BE2C (cell line): Measurements from ENCODE around the gene BCL11A.
"Not testable (repeated sequence)": the region's sequence is repeated elsewhere in the genome, so short reads cannot be mapped to it uniquely, and the experiment has no call there.

ENCODE experiments used
- DNase-seq: peaks from one replicate; pipeline ENCODE4 v3.0.0-alpha.2; 2020
- H3K27me3 ChIP-seq: fragments of 250-450 bp; sonication (Bioruptor Pico); 2 replicates; pipeline ENCODE4 v1.5.1; 2020; ENCODE audit warnings: mild to moderate bottlenecking
- H3K36me3 ChIP-seq: fragments of 250-450 bp; sonication (Bioruptor Pico); 2 replicates; pipeline ENCODE4 v1.5.1; 2020; ENCODE audit warnings: mild to moderate bottlenecking
- H3K4me1 ChIP-seq: fragments of 250-450 bp; sonication (Bioruptor Pico); 2 replicates; pipeline ENCODE4 v1.5.1; 2020
- H3K4me3 ChIP-seq: 2 replicates; pipeline ENCODE4 v1.5.1; 2011; ENCODE audit warnings: low read depth, low read length
- H3K9me3 ChIP-seq: fragments of 250-450 bp; sonication (Bioruptor Pico); 2 replicates; pipeline ENCODE4 v1.5.1; 2020
- TF ChIP-seq, protein P1 (sequence below): IDR thresholded peaks from 2 replicates; pipeline ENCODE4 v1.5.1; 2012; ENCODE audit warnings: mild to moderate bottlenecking, low read depth, low read length

BCL11A gene

DNA sequence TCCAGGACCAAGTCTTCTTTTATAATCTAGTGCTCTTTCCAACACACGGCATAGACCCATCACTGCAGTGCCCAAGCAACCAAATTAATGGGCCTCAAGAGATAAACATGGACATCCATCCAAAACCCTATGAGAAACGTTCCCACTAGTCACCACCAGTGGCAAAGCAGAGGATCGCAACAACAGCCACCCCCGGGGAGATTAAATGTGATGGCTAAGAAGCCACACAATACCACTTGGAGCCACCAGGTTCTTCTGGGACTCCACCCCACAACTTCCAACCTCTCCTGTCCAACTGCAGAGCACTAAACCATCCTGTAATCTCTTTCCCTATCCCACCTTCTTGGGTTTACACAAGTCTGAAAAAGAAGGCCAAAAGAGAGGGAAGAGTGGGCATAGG is 123.8 kb downstream of the BCL11A start:
- H3K36me3 ChIP-seq: no peaks in the 10 kb centered on the region
- H3K9me3 ChIP-seq: no peaks in the 10 kb centered on the region
- H3K4me3 ChIP-seq: no peak overlapping the region
- TF ChIP-seq, protein P1, sequence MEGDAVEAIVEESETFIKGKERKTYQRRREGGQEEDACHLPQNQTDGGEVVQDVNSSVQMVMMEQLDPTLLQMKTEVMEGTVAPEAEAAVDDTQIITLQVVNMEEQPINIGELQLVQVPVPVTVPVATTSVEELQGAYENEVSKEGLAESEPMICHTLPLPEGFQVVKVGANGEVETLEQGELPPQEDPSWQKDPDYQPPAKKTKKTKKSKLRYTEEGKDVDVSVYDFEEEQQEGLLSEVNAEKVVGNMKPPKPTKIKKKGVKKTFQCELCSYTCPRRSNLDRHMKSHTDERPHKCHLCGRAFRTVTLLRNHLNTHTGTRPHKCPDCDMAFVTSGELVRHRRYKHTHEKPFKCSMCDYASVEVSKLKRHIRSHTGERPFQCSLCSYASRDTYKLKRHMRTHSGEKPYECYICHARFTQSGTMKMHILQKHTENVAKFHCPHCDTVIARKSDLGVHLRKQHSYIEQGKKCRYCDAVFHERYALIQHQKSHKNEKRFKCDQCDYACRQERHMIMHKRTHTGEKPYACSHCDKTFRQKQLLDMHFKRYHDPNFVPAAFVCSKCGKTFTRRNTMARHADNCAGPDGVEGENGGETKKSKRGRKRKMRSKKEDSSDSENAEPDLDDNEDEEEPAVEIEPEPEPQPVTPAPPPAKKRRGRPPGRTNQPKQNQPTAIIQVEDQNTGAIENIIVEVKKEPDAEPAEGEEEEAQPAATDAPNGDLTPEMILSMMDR: no peak
- H3K4me1 ChIP-seq: no peaks in the 10 kb centered on the region; the same call in 1 of the 2 replicates
- no peaks in the 10 kb centered on the region for H3K27me3 ChIP-seq
- no peak for DNase-seq

DNA sequence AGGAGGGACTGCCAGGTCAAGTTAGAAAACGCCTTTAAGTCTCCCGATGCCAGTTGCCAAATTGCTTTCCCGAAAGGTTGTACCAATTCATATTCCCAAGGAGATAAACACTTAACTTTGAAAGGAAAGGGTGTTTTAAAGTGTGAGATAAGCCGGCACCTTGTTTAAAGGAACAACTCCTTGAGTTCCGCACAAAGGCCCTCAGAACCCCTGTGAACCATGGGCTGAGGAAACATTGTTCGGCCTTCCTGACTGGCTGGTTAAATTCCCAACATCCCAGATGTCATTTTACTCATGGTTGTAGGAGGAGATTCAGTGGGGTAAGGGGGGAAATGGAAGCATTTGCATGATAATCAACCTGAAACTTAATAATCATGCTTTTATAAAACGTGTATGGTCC is 126.6 kb downstream of the BCL11A start:
- H3K27me3 ChIP-seq: no peaks in the 10 kb centered on the region
- H3K36me3 ChIP-seq: no peaks in the 10 kb centered on the region
- no peak for DNase-seq
- H3K9me3 ChIP-seq: no peaks in the 10 kb centered on the region
- peaks cover 9% of the 10 kb centered on the region for H3K4me1 ChIP-seq
- H3K4me3 ChIP-seq: no peak overlapping the region
- TF ChIP-seq, protein P1: no peak

DNA sequence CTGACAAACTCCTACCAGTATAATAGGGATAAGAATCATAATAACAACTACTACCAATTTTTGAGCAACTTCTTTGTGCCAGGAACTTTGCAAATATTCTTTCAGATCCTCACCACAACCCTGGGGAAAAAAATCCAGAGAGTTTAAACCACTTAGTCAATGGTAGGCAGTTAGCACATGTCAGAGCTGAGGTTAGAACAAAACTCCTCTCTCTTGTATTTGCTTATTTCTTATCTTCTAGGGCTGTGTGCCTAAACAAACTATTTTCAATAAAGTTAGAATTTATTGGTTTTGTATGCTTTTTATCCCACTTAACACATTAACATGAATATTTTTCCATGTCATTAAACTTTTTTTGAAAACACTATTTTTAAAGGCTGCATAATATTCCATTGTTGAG is 127.1 kb downstream of the BCL11A start:
- DNase-seq: no peak
- no peak overlapping the region for H3K4me3 ChIP-seq
- TF ChIP-seq, protein P1: no peak
- H3K27me3 ChIP-seq: no peaks in the 10 kb centered on the region
- no peaks in the 10 kb centered on the region for H3K9me3 ChIP-seq
- H3K36me3 ChIP-seq: no peaks in the 10 kb centered on the region
- H3K4me1 ChIP-seq: peaks cover 9% of the 10 kb centered on the region

DNA sequence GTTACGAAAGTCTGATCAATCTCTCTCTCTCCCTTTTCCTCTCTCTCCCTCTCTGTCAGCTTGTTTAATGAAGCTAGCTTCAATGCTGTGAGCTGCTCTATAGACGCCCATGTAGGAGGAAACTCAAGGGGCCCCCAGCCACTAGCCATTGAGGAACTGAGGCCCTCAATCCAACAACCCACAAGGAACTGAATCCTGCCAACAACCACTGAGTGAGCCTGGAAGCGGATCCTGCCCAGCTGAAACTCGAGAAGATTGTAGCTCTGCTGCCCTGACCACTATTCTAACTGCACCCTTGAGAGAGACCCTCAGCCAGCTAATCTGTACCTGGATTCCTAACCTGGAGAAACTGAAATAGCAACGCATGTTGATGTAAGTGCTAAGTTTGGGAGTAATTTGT is 129.2 kb downstream of the BCL11A start:
- no peaks in the 10 kb centered on the region for H3K36me3 ChIP-seq
- no peak for DNase-seq
- H3K4me1 ChIP-seq: peaks cover 9% of the 10 kb centered on the region
- TF ChIP-seq, protein P1: no peak
- no peak overlapping the region for H3K4me3 ChIP-seq
- H3K27me3 ChIP-seq: no peaks in the 10 kb centered on the region
- no peaks in the 10 kb centered on the region for H3K9me3 ChIP-seq

DNA sequence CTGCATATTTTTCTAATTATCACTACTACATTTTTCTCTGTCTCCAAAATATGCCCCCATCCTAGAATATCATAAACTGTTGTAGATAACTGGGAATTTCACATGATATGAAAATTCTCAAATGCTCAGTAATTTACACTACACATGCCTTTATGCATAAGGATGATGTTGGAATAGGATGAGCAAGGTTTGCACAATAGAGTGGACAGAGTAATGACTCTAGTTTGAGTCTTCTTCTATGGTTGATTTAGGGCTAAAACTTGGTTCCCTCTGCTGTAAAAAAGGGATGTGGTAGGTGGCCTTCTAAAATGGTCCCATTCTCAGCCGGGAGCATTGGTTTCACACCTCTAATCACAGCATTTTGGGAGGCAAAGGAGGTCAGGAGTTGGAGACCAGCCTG is 129.9 kb downstream of the BCL11A start:
- TF ChIP-seq, protein P1: no peak
- Histone ChIP-seq H3K4me3 (no peak overlapping the region), H3K9me3 (no peaks in the 10 kb centered on the region), H3K4me1 (peaks cover 9% of the 10 kb centered on the region), H3K36me3 (no peaks in the 10 kb centered on the region), H3K27me3 (no peaks in the 10 kb centered on the region)
- no peak for DNase-seq

DNA sequence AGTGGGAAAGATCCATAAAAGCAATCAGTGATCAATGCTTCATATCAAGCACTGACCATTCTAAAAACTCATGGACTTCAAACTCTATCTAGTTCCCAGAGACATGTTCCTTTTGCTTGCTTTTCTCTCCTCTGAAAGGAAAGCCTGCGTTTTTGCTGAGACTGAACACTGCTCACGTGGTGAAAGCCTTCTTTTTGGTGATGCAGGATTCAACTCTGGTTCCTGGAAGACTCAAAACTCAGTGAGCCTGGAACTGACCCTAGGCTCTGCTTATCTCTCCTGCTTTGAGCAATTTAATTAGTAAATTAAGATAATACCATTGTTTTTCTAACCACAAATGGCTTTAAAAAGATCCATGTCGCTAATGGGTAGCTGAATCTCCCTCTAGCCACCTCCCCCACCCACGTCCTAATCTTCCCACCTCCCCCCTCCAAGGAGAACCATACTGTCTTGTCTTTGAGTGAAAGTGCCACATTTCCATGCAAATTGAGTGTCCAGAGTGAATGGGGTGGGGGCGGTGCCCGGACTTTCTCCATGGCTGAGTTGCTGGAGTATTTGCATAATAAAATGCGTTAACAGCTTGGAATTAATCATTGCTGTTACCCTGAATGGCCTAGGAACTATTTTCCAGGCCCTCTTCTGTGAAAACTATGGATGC is 130.5 kb downstream of the BCL11A start:
- Histone ChIP-seq H3K4me3 (no peak overlapping the region), H3K27me3 (no peaks in the 10 kb centered on the region), H3K36me3 (no peaks in the 10 kb centered on the region), H3K9me3 (no peaks in the 10 kb centered on the region), H3K4me1 (peaks cover 9% of the 10 kb centered on the region)
- DNase-seq: peak; percentile 27
- TF ChIP-seq, protein P1: no peak

DNA sequence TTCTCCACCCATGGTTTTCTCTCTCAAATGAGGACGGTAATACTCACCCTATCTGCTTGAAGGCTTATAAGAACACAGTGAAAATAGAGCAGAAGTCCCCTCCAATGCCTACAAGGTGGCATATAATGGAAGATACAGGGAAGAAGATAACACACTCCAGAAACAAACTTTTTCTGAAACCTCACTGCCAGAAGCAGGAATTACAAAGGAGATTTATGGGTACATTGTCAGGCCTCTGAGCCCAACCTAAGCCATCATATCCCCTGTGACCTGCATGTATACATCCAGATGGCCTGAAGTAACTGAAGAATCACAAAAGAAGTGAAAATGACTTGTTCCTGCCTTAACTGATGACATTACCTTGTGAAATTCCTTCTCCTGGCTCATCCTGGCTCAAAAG is 136.2 kb downstream of the BCL11A start:
- H3K4me3 ChIP-seq, H3K9me3 ChIP-seq, DNase-seq, H3K27me3 ChIP-seq, H3K4me1 ChIP-seq, H3K36me3 ChIP-seq: not testable (repeated sequence)
